Adrenal gland (tissue), 12 donors: ENCODE results near the gene LMLN. TPM values are rescaled to one million over a fixed set of nuclear protein-coding genes. Genes with fewer than 3 reads are reported as not detected.

Experiments used
- DNase-seq, 7 donors: peaks; one replicate each; pipeline ENCODE4 v3.0.0-alpha.2; 2019 to 2020
- H3K27ac ChIP-seq, 5 donors: fragments of 200-600 bp; sonication (generic) in 4 of 5; 1 replicate in 3 of 5; 2 replicates in 2 of 5; pipeline versions ENCODE4 v1.5.1 to v1.8.0; 2016 to 2020; ENCODE audit warnings: mild to moderate bottlenecking in 1 of 5
- H3K27me3 ChIP-seq: fragments of 200-600 bp; 2 replicates; pipeline ENCODE4 v1.8.0; 2021
- H3K36me3 ChIP-seq, 2 donors: fragments of 200-600 bp; replicated peaks in 1 of 2; 1 replicate in 1 of 2; 2 replicates in 1 of 2; pipeline versions ENCODE4 v1.5.1 to v1.8.0; 2018 to 2022
- H3K4me1 ChIP-seq, 2 donors: fragments of 200-600 bp; replicated peaks in 1 of 2; 1 replicate in 1 of 2; 2 replicates in 1 of 2; pipeline versions ENCODE4 v1.5.1 to v1.8.0; 2018 to 2021
- H3K4me3 ChIP-seq, 4 donors: fragments of 200-600 bp; sonication (generic) in 3 of 4; one replicate each; pipeline ENCODE4 v1.5.1; 2016 to 2018
- H3K9me3 ChIP-seq, 3 donors: fragments of 200-600 bp; sonication (generic) in 1 of 3; replicated peaks in 1 of 3; 1 replicate in 2 of 3; 2 replicates in 1 of 3; pipeline versions ENCODE4 v1.5.1 to v1.8.0; 2016 to 2021
- POLR2A ChIP-seq, 2 donors: fragments of 450-650 bp; IDR thresholded peaks; one replicate each; pipeline ENCODE4 v1.6.1; 2017; ENCODE audit warnings: antibody characterized with exemption in 2 of 2, mild to moderate bottlenecking in 2 of 2, moderate library complexity in 1 of 2
- WGBS, 4 donors: extraction: QIAGEN DNeasy Blood & Tissue Kit in 2 of 4; methylation state at CpG; one replicate each; pipeline versions ENCODE4 v1.1.5 to v1.1.7; 2013 to 2017; 5-methylcytosine and 5-hydroxymethylcytosine counted together
- intact Hi-C, 2 donors: fragments of 100-400 bp; cut with DNase I; formaldehyde crosslinking; loops; one replicate each; pipeline versions ENCODE4 v1.14.1 to v1.15.0; 2022 to 2023
- polyA plus RNA-seq, 3 donors: library from polyadenylated mRNA; stranded (reverse); fragments of 200-250 nt in 2 of 3; fragments of 350-450 nt in 1 of 3; fragmentation: Illumina TruSeq in 1 of 3; extraction: RNeasy Lipid Tissue Mini Kit (QIAGEN cat#74804) in 1 of 3; gene quantifications; one replicate each; pipeline ENCODE4 v1.2.3, GENCODE V29; 2013 to 2014
- total RNA-seq, 9 donors: library from RNA; depleted of rRNA in 4 of 9; stranded (reverse); fragments of >200 nt in 4 of 9; fragments of 120-200 nt in 1 of 9; fragmentation: NEBNext Ultra II Directional in 1 of 9; extraction: Animal tissue kit (Norgen Biotek cat#: 25700) in 1 of 9; gene quantifications; one replicate each; pipeline versions ENCODE4 v1.1.0 to v1.2.4, GENCODE V29; 2013 to 2023
- TF ChIP-seq, protein P1 (sequence below), 6 experiments: fragments of 450-650 bp in 4 of 6; fragments of 200-600 bp in 2 of 6; sonication (generic) in 1 of 6; IDR thresholded peaks; 1 replicate in 5 of 6; 2 replicates in 1 of 6; pipeline versions ENCODE4 v1.5.1 to v1.8.0; 2016 to 2021; ENCODE audit warnings: antibody characterized with exemption in 6 of 6, mild to moderate bottlenecking in 2 of 6, moderate library complexity in 1 of 6
- donor health status: healthy with polysubstance abuse.
- donor health status: Bipolar disorder and iron deficiency.
- donor health status: DM: yes; HTN: yes; CAD: no.
- donor health status: DM: no; HTN: no; CAD: no.
- donor health status: DM: no; HTN: no; CAD: no.
- donor health status: DM: yes; HTN: yes; CAD: no.

The LMLN gene
- total and polyA plus RNA-seq, 12 donors = 3.0 to 11.2 (median 6.4) TPM

DNA sequence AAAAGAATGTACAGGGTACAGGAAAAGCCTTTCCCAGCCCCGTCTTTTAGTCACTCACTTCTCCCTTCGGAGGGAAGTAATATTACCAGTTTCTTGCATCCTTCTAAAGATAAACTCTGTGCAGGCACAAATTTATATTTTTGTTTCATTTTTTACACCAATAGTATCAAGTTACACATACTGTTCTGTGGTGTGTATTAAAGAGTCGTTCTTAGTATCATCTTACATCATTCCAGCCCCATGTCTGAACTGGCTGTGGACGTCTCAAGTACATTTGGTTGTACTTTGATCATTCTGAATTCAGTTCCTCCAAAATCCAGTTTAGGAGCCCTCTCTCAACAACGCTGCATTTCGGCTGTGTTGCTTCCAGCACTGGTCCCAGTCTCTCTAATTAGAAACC lies 68.7 kb downstream of the LMLN start:
- H3K9me3 ChIP-seq = no peaks in the 10 kb centered on the region

DNA sequence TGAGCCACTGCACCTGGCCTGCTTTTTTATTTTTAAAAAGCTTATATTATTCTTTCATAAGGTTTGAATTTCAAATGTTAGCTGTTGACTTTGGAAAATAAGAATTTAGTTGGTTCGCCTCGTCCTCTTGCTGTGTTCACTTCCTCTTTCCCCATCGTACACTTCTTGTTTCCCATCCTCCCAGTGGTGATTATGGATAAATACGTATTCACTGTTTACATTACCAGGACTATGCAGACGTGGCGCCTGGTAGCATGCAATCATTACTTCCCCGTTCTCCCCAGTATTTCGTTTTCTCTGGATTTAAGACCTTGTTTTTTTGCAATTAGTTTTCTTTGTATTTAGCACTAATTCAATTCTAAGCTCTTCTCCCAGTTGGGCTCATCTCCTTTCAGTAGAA lies 70.1 kb downstream of the LMLN start:
- WGBS, 4 donors = 81 to 88% (median 85%) methylated on average over 8 of the region's 8 CpGs
- no peaks in the 10 kb centered on the region for H3K36me3 ChIP-seq
- intact Hi-C loops = no loop called here
- H3K4me3 ChIP-seq = no peak overlapping the region
- TF ChIP-seq, protein P1, sequence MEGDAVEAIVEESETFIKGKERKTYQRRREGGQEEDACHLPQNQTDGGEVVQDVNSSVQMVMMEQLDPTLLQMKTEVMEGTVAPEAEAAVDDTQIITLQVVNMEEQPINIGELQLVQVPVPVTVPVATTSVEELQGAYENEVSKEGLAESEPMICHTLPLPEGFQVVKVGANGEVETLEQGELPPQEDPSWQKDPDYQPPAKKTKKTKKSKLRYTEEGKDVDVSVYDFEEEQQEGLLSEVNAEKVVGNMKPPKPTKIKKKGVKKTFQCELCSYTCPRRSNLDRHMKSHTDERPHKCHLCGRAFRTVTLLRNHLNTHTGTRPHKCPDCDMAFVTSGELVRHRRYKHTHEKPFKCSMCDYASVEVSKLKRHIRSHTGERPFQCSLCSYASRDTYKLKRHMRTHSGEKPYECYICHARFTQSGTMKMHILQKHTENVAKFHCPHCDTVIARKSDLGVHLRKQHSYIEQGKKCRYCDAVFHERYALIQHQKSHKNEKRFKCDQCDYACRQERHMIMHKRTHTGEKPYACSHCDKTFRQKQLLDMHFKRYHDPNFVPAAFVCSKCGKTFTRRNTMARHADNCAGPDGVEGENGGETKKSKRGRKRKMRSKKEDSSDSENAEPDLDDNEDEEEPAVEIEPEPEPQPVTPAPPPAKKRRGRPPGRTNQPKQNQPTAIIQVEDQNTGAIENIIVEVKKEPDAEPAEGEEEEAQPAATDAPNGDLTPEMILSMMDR (IDR thresholded peaks at IDR 0.05) = no peak
- TF ChIP-seq POLR2A (IDR thresholded peaks at IDR 0.05) = no peak
- H3K27me3 ChIP-seq = no peaks in the 10 kb centered on the region
- H3K27ac ChIP-seq = no peak overlapping the region
- DNase-seq = no peak
- no peaks in the 10 kb centered on the region for H3K9me3 ChIP-seq
- no peaks in the 10 kb centered on the region for H3K4me1 ChIP-seq

More for the DNA sequence above, 68.7 kb downstream of the LMLN start:
- H3K36me3 ChIP-seq = no peaks in the 10 kb centered on the region
- H3K27ac ChIP-seq = no peak overlapping the region
- no peak for TF ChIP-seq POLR2A (IDR thresholded peaks at IDR 0.05)
- TF ChIP-seq, protein P1 (IDR thresholded peaks at IDR 0.05) = no peak
- intact Hi-C loops = no loop called here
- no peaks in the 10 kb centered on the region for H3K27me3 ChIP-seq
- no peaks in the 10 kb centered on the region for H3K4me1 ChIP-seq
- DNase-seq = no peak
- 79 to 84% (median 81%) methylated on average over 6 of the region's 6 CpGs for WGBS, 4 donors
- H3K4me3 ChIP-seq = no peak overlapping the region

GRCh38 chr3:198030726-198031125 lies 70.7 kb downstream of the LMLN start:
- no peaks in the 10 kb centered on the region for H3K9me3 ChIP-seq
- TF ChIP-seq, protein P1 (IDR thresholded peaks at IDR 0.05) = no peak
- no peak for TF ChIP-seq POLR2A (IDR thresholded peaks at IDR 0.05)
- DNase-seq = no peak
- no peak overlapping the region for H3K27ac ChIP-seq
- no peaks in the 10 kb centered on the region for H3K4me1 ChIP-seq
- no peaks in the 10 kb centered on the region for H3K27me3 ChIP-seq
- WGBS, 4 donors = 90 to 95% (median 93%) methylated on average over 13 of the region's 13 CpGs
- intact Hi-C loops = no loop called here
- no peak overlapping the region for H3K4me3 ChIP-seq
- no peaks in the 10 kb centered on the region for H3K36me3 ChIP-seq

- peak in 1 of 7 donors; percentile 5 for DNase-seq
- Histone ChIP-seq H3K4me1 (no peaks in the 10 kb centered on the region), H3K27me3 (no peaks in the 10 kb centered on the region), H3K27ac (no peak overlapping the region), H3K36me3 (no peaks in the 10 kb centered on the region), H3K4me3 (no peak overlapping the region), H3K9me3 (no peaks in the 10 kb centered on the region)
- WGBS, 4 donors = 71 to 84% (median 79%) methylated on average over 18 of the region's 18 CpGs
- intact Hi-C loops = no loop called here
- TF ChIP-seq, protein P1 (IDR thresholded peaks at IDR 0.05) = no peak
- TF ChIP-seq POLR2A (IDR thresholded peaks at IDR 0.05) = no peak
Measured at GRCh38 chr3:198032039-198032936, 72.3 kb downstream of the LMLN start.
